Smooth muscle cell (in vitro differentiated cells): ENCODE data around the gene FER. TPM values are rescaled to one million over a fixed set of nuclear protein-coding genes. Genes with fewer than 3 reads are reported as not detected.
"Not testable (repeated sequence)": the region's sequence is repeated elsewhere in the genome, so short reads cannot be mapped to it uniquely, and the experiment has no call there.

Source experiments
- DNase-seq: peaks from one replicate; lab custom pipeline; 2025; ENCODE audit not compliant: unreplicated experiment; lab: John Stamatoyannopoulos, UW
- H2AFZ ChIP-seq: fragments of 200-600 bp; sonication (generic); 2 replicates; pipeline ENCODE4 v1.6.0; 2016; ENCODE audit warnings: antibody characterized with exemption, low read depth, mild to moderate bottlenecking
- H3F3A ChIP-seq: fragments of 200-600 bp; sonication (generic); 2 replicates; pipeline ENCODE4 v1.6.0; 2017; ENCODE audit warnings: antibody characterized with exemption, low read depth
- H3K27ac ChIP-seq: fragments of 200-600 bp; sonication (generic); 2 replicates; pipeline ENCODE4 v1.5.1; 2016; ENCODE audit warnings: low read depth, mild to moderate bottlenecking
- H3K27me3 ChIP-seq: fragments of 200-600 bp; sonication (generic); 2 replicates; pipeline ENCODE4 v1.6.1; 2016; ENCODE audit warnings: low read depth, mild to moderate bottlenecking
- H3K36me3 ChIP-seq: fragments of 200-600 bp; sonication (generic); 2 replicates; pipeline ENCODE4 v1.5.1; 2016; ENCODE audit warnings: low read depth
- H3K4me1 ChIP-seq: fragments of 200-600 bp; sonication (generic); 2 replicates; pipeline ENCODE4 v1.5.1; 2016; ENCODE audit warnings: low read depth
- H3K4me2 ChIP-seq: fragments of 200-600 bp; sonication (generic); 2 replicates; pipeline ENCODE4 v1.6.0; 2016; ENCODE audit warnings: mild to moderate bottlenecking
- H3K4me3 ChIP-seq: fragments of 200-600 bp; sonication (generic); 2 replicates; pipeline ENCODE4 v1.5.1; 2016; ENCODE audit warnings: mild to moderate bottlenecking
- H3K79me2 ChIP-seq: fragments of 200-600 bp; sonication (generic); 2 replicates; pipeline ENCODE4 v1.6.0; 2016; ENCODE audit warnings: low read depth, mild to moderate bottlenecking
- H3K9ac ChIP-seq: fragments of 200-600 bp; sonication (generic); 2 replicates; pipeline ENCODE4 v1.6.0; 2016; ENCODE audit warnings: low read depth
- H3K9me3 ChIP-seq: fragments of 200-600 bp; sonication (generic); replicated peaks from 2 replicates; pipeline ENCODE4 v1.5.1; 2016; ENCODE audit warnings: low read depth
- H4K20me1 ChIP-seq: fragments of 200-600 bp; sonication (generic); 2 replicates; pipeline ENCODE4 v1.6.0; 2016; ENCODE audit warnings: low read depth
- WGBS: methylation state at CpG from one replicate; pipeline ENCODE4 v1.1.7; 2016; ENCODE audit warnings: low lambda C conversion rate; 5-methylcytosine and 5-hydroxymethylcytosine counted together
- polyA plus RNA-seq: library from polyadenylated mRNA; unstranded; fragments of >200 nt; fragmentation: Nextera tagmentation; extraction: Ambion mirVana; gene quantifications from 2 replicates; pipeline ENCODE4 v1.2.1, GENCODE V29; 2016
- total RNA-seq: library from RNA; depleted of rRNA; stranded (reverse); fragments of >200 nt; gene quantifications from 2 replicates; pipeline ENCODE4 v1.2.3, GENCODE V29; 2014
- TF ChIP-seq, protein P1 (sequence below): fragments of 200-600 bp; sonication (generic); IDR thresholded peaks from 2 replicates; pipeline ENCODE4 v1.5.1; 2017; ENCODE audit warnings: borderline replicate concordance, mild to moderate bottlenecking, antibody characterized with exemption; ENCODE audit not compliant: insufficient read depth, poor library complexity, severe bottlenecking

Gene FER
- total and polyA plus RNA-seq, 2 experiments from 2014 or later, result 15.6 to 16.4 TPM

DNA sequence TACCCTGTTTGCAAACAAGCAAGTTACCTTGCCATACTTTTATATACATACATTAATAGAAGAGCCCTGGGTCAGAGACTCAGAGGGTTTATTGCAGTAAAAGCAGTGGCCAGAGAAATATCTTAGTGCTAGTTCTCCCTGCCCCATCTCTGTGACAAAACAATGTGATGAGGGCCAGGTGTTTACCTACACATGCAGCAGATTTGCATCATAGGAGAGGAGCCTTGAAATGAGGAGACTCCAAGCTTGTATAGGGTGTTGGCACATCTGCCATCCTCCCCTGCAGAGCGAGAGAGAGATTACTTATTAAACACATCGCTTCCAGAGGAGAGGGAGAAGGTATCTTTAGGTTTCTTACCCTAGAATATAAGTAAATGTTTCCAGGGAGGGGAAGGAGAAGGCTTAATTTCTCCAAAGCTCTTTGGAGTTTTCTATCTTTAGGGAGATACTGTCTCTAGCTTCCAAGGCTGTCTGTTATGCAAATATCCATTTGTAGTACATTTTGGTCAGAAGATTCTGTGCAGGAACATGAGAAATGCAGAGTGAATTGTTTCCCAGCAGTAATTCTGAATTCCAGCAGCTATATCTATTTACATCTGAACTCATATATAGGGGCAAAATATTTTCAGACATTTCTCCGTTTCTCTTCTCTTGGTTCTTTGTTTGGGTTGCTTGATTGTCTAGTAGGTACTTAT, 15.7 kb downstream of the FER start:
- H3K79me2 ChIP-seq, result peaks cover 84% of the 10 kb centered on the region
- WGBS, result 95% methylated on average over 3 of the region's 3 CpGs
- no peak for DNase-seq

DNA sequence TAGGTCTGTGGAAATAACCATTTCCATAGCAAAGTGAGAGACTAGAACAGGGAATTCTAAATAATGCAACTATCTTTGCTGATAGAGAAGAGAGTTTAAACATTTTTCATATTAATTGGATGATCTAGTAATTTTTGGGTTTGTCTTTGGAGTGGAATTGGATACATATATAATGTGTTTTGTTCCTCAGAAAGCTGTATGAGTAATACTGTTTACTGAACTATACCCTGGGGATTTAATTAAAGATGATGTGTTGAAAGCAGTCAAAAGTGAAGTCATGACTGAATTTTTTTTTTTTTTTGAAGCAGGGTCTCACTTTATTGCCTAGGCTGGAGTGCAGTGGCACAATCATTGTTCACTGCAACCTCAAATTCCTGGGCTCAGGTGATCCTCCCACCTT, 17.9 kb downstream of the FER start:
- Histone ChIP-seq H3K27ac (no peak overlapping the region), H3K9ac (no peak overlapping the region), H3K9me3 (no peaks in the 10 kb centered on the region), H3K4me1 (no peaks in the 10 kb centered on the region), H3K36me3 (no peaks in the 10 kb centered on the region), H2AFZ (no peak overlapping the region), H3K4me2 (no peak overlapping the region), H3F3A (no peaks in the 10 kb centered on the region), H3K79me2 (peaks cover 70% of the 10 kb centered on the region), H3K4me3 (no peak overlapping the region), H4K20me1 (peaks cover 37% of the 10 kb centered on the region), H3K27me3 (no peaks in the 10 kb centered on the region)
- TF ChIP-seq, protein P1, sequence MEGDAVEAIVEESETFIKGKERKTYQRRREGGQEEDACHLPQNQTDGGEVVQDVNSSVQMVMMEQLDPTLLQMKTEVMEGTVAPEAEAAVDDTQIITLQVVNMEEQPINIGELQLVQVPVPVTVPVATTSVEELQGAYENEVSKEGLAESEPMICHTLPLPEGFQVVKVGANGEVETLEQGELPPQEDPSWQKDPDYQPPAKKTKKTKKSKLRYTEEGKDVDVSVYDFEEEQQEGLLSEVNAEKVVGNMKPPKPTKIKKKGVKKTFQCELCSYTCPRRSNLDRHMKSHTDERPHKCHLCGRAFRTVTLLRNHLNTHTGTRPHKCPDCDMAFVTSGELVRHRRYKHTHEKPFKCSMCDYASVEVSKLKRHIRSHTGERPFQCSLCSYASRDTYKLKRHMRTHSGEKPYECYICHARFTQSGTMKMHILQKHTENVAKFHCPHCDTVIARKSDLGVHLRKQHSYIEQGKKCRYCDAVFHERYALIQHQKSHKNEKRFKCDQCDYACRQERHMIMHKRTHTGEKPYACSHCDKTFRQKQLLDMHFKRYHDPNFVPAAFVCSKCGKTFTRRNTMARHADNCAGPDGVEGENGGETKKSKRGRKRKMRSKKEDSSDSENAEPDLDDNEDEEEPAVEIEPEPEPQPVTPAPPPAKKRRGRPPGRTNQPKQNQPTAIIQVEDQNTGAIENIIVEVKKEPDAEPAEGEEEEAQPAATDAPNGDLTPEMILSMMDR, result no peak
- DNase-seq, result no peak

More for the DNA sequence above, 15.7 kb downstream of the FER start:
- Histone ChIP-seq H2AFZ (no peak overlapping the region), H3K4me3 (no peak overlapping the region), H3K4me1 (no peaks in the 10 kb centered on the region), H3K9me3 (no peaks in the 10 kb centered on the region), H3F3A (no peaks in the 10 kb centered on the region), H3K4me2 (no peak overlapping the region), H3K9ac (no peak overlapping the region), H3K27me3 (no peaks in the 10 kb centered on the region), H4K20me1 (peaks cover 28% of the 10 kb centered on the region), H3K27ac (no peak overlapping the region), H3K36me3 (peaks cover 6% of the 10 kb centered on the region)
- TF ChIP-seq, protein P1, result no peak

DNA sequence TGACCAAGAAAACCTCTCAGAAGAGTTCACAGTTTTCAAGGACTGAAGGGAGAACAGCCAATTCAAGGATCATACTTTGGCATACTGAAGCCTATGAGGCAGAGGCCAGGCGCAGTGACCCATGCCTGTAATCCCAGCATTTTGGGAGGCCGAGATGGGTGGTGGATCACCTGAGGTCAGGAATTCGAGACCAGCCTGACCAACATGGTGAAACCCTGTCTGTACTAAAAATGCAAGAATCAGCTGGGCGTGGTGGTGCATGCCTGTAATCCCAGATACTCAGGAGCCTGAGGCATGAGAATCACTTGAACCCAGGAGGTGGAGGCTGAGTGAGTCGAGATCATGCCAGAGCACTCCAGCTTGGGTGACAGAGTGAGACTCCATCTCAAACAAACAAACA, 19.2 kb downstream of the FER start:
- not testable (repeated sequence) for DNase-seq, H3K4me1 ChIP-seq, H3F3A ChIP-seq, H3K27ac ChIP-seq, H3K9me3 ChIP-seq, H3K36me3 ChIP-seq, H3K4me2 ChIP-seq, H3K4me3 ChIP-seq, H3K9ac ChIP-seq, H2AFZ ChIP-seq, H3K27me3 ChIP-seq
- Histone ChIP-seq H4K20me1 (peaks cover 37% of the 10 kb centered on the region), H3K79me2 (peaks cover 62% of the 10 kb centered on the region)
- WGBS, result 90% methylated on average over 5 of the region's 5 CpGs

DNA sequence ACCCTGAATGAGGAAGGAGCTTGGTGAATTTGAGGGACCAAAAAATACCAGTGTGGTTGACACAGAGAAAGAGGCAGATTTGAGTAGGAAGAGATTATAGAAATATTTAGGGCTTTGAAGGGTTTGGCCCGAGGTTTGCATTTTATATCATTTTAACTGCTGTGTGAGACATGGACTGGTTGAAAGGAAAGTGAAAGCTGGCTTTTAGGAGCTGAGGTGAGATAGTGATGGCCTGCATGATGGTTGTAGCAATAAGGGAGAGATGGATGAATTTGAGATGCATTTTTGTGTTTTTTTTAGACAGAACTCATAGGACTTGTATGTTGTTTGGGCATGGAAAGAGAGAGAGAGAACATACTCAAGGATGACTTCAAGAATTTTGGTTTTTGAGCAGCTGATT, 21.7 kb downstream of the FER start:
- WGBS, result 50% methylated on average over 1 of the region's 1 CpG

More for the DNA sequence above, 21.7 kb downstream of the FER start:
- no peak overlapping the region for H3K27ac ChIP-seq
- H3F3A ChIP-seq, result no peaks in the 10 kb centered on the region
- peaks cover 59% of the 10 kb centered on the region for H3K79me2 ChIP-seq
- H3K4me2 ChIP-seq, result no peak overlapping the region
- H2AFZ ChIP-seq, result no peak overlapping the region
- DNase-seq, result no peak
- H3K36me3 ChIP-seq, result peaks cover 3% of the 10 kb centered on the region
- no peak overlapping the region for H3K9ac ChIP-seq
- TF ChIP-seq, protein P1, result no peak
- no peaks in the 10 kb centered on the region for H3K4me1 ChIP-seq
- no peaks in the 10 kb centered on the region for H3K27me3 ChIP-seq
- no peaks in the 10 kb centered on the region for H3K9me3 ChIP-seq
- no peak overlapping the region for H3K4me3 ChIP-seq
- H4K20me1 ChIP-seq, result peaks cover 23% of the 10 kb centered on the region
